Lung (tissue), 12 donors: ENCODE data around the gene KRTAP12-2. TPM values are rescaled to one million over a fixed set of nuclear protein-coding genes. Genes with fewer than 3 reads are reported as not detected.
A peak's percentile ranks its signal among the peaks of the same experiment; 100 is the strongest.
"Not testable (repeated sequence)": the region's sequence is repeated elsewhere in the genome, so short reads cannot be mapped to it uniquely, and the experiment has no call there.

Experiments
- ATAC-seq: fragments of 200-7000 bp; cut with Tn5 transposase; one replicate; pipeline ENCODE4 v1.9.1; 2020; ENCODE audit warnings: moderate number of reproducible peaks; ENCODE audit not compliant: insufficient read depth, low FRiP score
- DNase-seq, 3 donors: peaks; one replicate each; pipeline ENCODE4 v3.0.0-alpha.2; 2013 to 2017
- H3K27ac ChIP-seq, 2 donors: one replicate each; pipeline ENCODE4 v1.5.1; 2013; ENCODE audit warnings: mild to moderate bottlenecking in 2 of 2, moderate library complexity in 2 of 2, control low read depth in 1 of 2, inconsistent platforms in 1 of 2, low read depth in 1 of 2, low read length in 1 of 2
- H3K27me3 ChIP-seq, 3 donors: one replicate each; pipeline ENCODE4 v1.5.1; 2013; ENCODE audit warnings: low read length in 2 of 3; ENCODE audit not compliant: control insufficient read depth in 3 of 3, insufficient read depth in 3 of 3
- H3K36me3 ChIP-seq, 4 donors: one replicate each; pipeline ENCODE4 v1.5.1; 2013; ENCODE audit warnings: low read length in 4 of 4, mild to moderate bottlenecking in 1 of 4, moderate library complexity in 1 of 4; ENCODE audit not compliant: control insufficient read depth in 4 of 4, insufficient read depth in 4 of 4
- H3K4me1 ChIP-seq, 5 donors: one replicate each; pipeline ENCODE4 v1.5.1; 2013; ENCODE audit warnings: low read length in 5 of 5, mild to moderate bottlenecking in 2 of 5, moderate library complexity in 1 of 5; ENCODE audit not compliant: control insufficient read depth in 5 of 5, insufficient read depth in 5 of 5
- H3K4me3 ChIP-seq: one replicate; pipeline ENCODE4 v1.5.1; 2013; ENCODE audit warnings: mild to moderate bottlenecking, control low read depth, moderate library complexity
- H3K9ac ChIP-seq, 2 donors: one replicate each; pipeline ENCODE4 v1.5.1; 2013; ENCODE audit warnings: low read length in 2 of 2, control low read depth in 1 of 2; ENCODE audit not compliant: insufficient read depth in 1 of 2
- H3K9me3 ChIP-seq, 4 donors: one replicate each; pipeline ENCODE4 v1.5.1; 2013; ENCODE audit warnings: low read length in 3 of 4, mild to moderate bottlenecking in 1 of 4, moderate library complexity in 1 of 4; ENCODE audit not compliant: control insufficient read depth in 4 of 4, insufficient read depth in 3 of 4
- CTCF ChIP-seq: IDR thresholded peaks from 2 replicates; pipeline ENCODE4 v1.5.1; 2012; ENCODE audit warnings: mild to moderate bottlenecking; ENCODE audit errors: control extremely low read depth, extremely low read depth
- WGBS, 2 donors: extraction: QIAGEN DNeasy Blood & Tissue Kit; methylation state at CpG; one replicate each; pipeline ENCODE4 v1.1.7; 2013; 5-methylcytosine and 5-hydroxymethylcytosine counted together
- polyA plus RNA-seq, 2 donors: library from polyadenylated mRNA; stranded (reverse); fragments of 200-250 nt; gene quantifications; one replicate each; pipeline ENCODE4 v1.2.1, GENCODE V29; 2013
- total RNA-seq, 2 donors: library from RNA; depleted of rRNA in 1 of 2; stranded (reverse); fragments of >200 nt in 1 of 2; gene quantifications; one replicate each; pipeline ENCODE4 v1.2.1, GENCODE V29; 2014 to 2021
- donor health status: control.
- donor health status: control.
- donor health status: Bipolar disorder and iron deficiency.
- donor health status: healthy.
- donor health status: DM: yes; HTN: yes; CAD: no.

The KRTAP12-2 gene
- total and polyA plus RNA-seq, 4 donors: not detected

- H3K9me3 ChIP-seq: peaks cover 0 to 9% (median 6%) of the 10 kb centered on the region in 4 donors
- DNase-seq: no peak
- WGBS, 2 donors: 84 to 95% methylated on average over 1 of the region's 1 CpG
- H3K4me3 ChIP-seq: no peak overlapping the region
- no peak overlapping the region for H3K27ac ChIP-seq
- H3K36me3 ChIP-seq: no peaks in the 10 kb centered on the region
- no peak for ATAC-seq
- peaks cover 0 to 3% (median 0%) of the 10 kb centered on the region in 3 donors for H3K27me3 ChIP-seq
- H3K9ac ChIP-seq: no peak overlapping the region
- no peak for TF ChIP-seq CTCF
- peaks cover 0 to 2% (median 0%) of the 10 kb centered on the region in 5 donors for H3K4me1 ChIP-seq
Observed at GRCh38 chr21:44632067-44632466, 34.7 kb downstream of the KRTAP12-2 start.

- no peak for DNase-seq
- Histone ChIP-seq H3K4me3 (no peak overlapping the region), H3K36me3 (no peaks in the 10 kb centered on the region), H3K27me3 (peaks cover 0 to 3% (median 0%) of the 10 kb centered on the region in 3 donors), H3K9ac (no peak overlapping the region), H3K9me3 (peaks cover 0 to 9% (median 6%) of the 10 kb centered on the region in 4 donors), H3K27ac (no peak overlapping the region), H3K4me1 (peaks cover 0 to 2% (median 0%) of the 10 kb centered on the region in 5 donors)
- no peak for TF ChIP-seq CTCF
- 39 to 53% methylated on average over 2 of the region's 2 CpGs for WGBS, 2 donors
- ATAC-seq: no peak
Observed at GRCh38 chr21:44630440-44630839, 36.3 kb downstream of the KRTAP12-2 start.

GRCh38 chr21:44628707-44629391 is 37.9 kb downstream of the KRTAP12-2 start:
- H3K9ac ChIP-seq: no peak overlapping the region
- H3K36me3 ChIP-seq: no peaks in the 10 kb centered on the region
- H3K27me3 ChIP-seq: no peaks in the 10 kb centered on the region
- H3K4me1 ChIP-seq: peaks cover 0 to 2% (median 0%) of the 10 kb centered on the region in 5 donors
- no peak for TF ChIP-seq CTCF
- 73 to 81% methylated on average over 18 of the region's 18 CpGs for WGBS, 2 donors
- no peak for ATAC-seq
- no peak overlapping the region for H3K27ac ChIP-seq
- no peak overlapping the region for H3K4me3 ChIP-seq
- peak in 1 of 3 donors; percentile 44 for DNase-seq
- peaks cover 0 to 11% (median 10%) of the 10 kb centered on the region in 4 donors for H3K9me3 ChIP-seq

- not testable (repeated sequence) for H3K36me3 ChIP-seq, H3K27ac ChIP-seq, H3K4me1 ChIP-seq, H3K27me3 ChIP-seq, ATAC-seq, H3K4me3 ChIP-seq, H3K9ac ChIP-seq
- DNase-seq: peak in 2 of 3 donors; percentile 29 to 40
- 55 to 67% methylated on average over 11 to 15 of the region's 15 CpGs for WGBS, 2 donors
- peaks cover 0 to 14% (median 11%) of the 10 kb centered on the region in 4 donors for H3K9me3 ChIP-seq
Observed at GRCh38 chr21:44627831-44628233, 38.9 kb downstream of the KRTAP12-2 start.

GRCh38 chr21:44627181-44627822 is 39.4 kb downstream of the KRTAP12-2 start:
- not testable (repeated sequence) for DNase-seq, H3K9ac ChIP-seq, H3K36me3 ChIP-seq, H3K27ac ChIP-seq, ATAC-seq, H3K27me3 ChIP-seq, H3K4me3 ChIP-seq, H3K4me1 ChIP-seq
- peaks cover 0 to 14% (median 13%) of the 10 kb centered on the region in 4 donors for H3K9me3 ChIP-seq
- 83 to 85% methylated on average over 15 to 20 of the region's 20 CpGs for WGBS, 2 donors
